Activated T-helper 9 cell treated with anti-CD3 and anti-CD28 coated beads, Interleukin-2, amount 50 U/mL, for 16 hours (primary cell): ENCODE data around the gene DERL3.

Source experiments
- DNase-seq: peaks from one replicate; pipeline ENCODE4 v3.0.0-alpha.2; 2020; ENCODE audit warnings: low read depth

Gene DERL3

DNA sequence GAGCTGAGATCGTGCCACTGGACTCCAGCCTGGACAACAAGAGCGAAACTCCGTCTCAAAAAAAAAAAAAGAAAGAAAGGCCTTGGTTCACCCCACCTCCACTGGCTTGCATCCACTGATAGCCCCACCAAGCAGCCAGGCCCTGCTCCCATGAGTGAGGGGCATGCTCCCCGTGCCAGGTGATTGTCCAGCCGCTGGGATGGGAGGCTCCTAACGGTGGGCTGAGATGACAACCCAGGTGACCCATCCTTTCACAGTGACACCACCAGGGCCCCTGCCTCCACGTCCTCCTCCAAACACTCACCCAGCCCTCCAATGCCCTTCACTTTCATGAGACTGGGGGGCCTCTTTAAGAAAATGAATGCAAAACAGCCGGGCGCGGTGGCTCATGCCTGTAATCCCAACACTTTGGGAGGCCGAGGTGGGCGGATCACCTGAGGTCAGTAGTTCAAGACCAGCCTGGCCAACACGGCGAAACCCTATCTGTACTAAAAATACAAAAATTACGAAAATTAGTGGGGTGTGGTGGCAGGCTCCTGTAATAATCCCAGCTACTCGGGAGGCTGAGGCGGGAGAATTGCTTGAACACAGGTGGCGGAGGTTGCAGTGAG, 8.6 kb upstream of the DERL3 start:
- no peak for DNase-seq

DNA sequence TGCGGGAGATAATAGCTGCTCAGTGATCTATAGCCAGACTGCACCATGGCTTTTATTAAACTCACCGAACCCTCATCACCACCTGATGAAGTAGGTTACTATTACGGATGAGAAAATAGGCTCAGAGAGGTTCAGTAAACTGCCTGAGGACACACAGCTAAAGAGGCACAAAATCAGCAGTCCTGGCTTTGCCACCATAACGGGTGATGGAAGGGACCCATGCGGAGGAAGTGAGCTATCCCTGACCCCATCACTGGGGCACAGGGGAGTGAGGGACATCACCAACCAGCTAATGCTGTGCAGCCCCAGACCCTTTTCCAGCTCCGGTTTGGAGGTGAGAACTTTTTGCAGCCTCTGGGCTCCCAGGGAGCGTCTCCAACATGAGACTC, 7.3 kb upstream of the DERL3 start:
- DNase-seq = no peak

DNA sequence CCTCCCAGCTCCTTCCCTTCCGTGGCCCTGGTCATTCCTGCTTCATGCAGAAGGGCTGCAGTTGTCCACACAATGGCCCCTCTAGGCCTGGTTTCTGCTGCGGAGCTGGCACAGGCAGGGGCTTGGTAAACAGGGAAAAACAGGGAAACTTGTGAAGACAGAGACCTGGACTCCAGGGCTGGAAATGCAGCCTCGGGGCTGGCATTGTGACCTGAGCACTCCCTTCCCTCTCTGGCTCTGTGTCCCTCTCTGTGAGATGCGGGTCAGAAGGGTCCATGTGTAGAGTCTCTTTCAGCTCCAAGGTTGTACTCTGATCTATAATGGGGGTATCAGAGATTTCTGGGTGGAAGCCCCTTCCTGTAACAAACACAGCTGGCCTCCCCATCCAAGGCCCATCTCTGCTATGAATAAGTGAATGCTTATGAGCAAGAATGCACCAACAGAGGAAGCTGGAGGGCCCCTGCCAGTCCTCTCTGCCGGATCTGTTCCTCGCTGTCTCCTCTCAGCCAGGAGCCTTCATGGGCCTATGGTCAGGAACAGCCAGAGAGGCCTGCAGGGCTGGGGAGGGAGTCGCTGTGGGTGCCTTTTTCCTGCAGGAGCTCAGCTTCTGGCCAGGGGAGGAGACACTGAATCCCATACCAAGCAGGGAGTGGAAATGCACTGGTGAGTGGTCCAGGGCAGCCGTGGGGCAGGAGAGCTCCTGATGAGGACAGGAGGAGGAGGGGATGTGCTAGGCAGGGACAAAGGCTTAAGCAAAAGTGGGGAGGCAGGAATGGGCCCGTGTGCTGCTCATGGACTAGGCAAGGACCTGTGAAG, 6.7 kb upstream of the DERL3 start:
- DNase-seq = no peak

DNA sequence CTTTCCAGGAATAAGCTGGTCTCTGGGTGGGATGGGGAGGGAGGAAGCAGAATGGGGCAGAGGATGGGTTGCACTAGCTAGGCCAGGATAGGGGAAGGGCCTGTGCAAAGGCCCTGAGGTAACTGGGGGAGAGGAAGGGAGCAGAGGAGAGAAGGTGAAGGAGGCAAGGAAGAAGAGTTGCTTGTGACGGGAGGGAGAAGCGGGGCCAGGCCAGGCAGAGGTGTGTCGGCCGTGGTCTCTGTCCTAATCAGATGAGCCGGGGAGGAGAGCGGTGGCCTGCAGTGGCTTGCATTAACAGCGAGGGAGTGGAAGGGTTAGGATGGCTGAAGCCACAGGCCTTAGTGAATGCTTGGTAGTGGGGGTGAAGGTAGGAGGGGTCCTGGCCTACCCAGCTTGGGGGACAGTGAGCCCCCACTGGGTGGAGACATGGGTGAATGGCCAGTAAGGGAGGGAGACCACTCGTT, 6.0 kb upstream of the DERL3 start:
- no peak for DNase-seq

DNA sequence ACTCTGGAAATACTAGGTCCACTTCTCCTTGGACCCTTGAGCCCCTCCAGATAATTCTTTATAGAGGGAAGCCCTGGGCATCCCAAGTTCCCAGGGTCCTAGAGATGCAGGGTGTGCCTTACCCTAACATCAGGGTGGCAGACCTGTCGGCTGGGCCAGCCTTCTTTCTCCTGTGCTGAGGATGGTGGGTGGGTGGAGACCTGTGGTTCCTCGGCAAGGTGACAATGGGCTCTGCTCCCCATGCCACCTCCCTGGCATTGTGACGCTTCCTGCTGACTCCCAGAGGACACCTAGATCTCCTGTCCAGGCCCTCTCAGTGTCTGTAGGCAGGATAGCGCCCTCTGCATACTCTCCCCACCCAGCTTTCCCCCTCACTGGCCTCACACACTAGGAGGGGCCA, 3.8 kb upstream of the DERL3 start:
- DNase-seq = no peak

DNA sequence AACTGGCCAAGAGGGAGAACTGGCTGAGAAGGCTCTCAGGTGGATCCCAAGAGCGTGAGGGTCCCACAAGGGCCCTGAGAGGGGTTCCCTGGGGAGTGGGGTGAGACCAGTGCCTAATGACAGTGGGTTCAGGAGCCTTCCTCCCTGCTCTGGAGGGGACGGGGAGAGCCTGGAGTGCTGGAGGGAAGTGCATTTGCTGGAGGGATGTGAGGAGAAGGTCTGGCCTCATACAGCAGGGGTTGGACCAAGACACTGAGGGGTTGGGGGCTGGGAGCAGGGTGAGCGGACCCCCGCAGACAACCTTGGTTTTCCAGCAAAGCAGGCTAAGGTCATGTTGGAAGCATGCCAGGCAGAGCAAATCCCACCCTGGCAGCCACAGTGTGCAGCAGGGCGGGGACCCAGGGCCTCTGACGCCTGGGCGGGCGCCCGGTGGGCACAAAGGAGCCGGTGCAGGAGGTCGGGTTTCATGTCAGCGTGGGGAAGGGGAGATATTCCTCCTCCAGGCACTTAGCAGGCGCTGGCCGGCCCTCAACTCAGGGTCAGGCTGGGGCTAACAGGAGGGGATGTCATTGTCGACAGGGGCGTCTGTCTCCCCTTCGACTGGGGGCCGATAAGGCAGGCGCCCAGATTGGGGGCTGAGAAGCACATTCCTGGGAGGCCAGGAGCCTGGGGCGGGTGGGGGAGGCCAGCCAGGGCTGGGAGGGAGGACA, 3.1 kb upstream of the DERL3 start:
- DNase-seq = no peak

DNA sequence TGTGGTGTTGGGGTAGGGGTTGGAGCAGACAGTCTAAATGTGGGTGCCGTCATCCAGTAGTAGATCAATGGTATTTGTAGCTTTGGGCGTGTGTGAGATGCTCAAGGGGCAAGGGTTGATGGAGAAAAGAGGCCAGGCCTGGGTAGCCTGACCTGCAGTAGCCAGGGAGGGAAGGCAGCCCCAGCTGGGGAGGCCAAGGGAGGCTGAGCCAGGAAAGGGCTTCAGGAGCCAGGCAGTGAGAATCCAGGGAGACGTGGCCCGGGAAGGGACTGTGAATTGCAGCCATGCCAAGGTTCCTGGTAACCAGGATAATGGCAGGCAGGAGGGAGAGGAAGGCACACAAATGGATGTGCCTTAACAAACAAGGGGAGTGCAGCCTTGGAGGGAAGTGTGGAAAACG, 2.5 kb upstream of the DERL3 start:
- DNase-seq = no peak

DNA sequence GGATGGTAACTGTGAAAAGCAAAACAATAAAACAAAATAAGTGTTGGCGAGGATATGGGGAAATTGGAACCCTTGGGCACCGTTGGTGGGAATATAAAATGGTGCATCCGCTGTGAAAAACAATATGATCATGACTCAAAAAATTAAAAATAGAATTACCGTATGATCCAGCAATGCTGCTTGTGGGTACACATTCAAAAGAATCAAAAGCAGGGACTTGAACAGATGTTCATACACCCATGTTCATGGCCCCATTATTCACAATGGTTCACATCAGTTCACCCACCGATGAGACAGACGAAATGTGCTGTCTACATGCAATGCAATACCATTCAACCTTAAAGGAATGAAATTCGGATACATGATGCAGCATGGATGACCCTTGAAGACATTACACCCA, 1.2 kb upstream of the DERL3 start:
- DNase-seq = no peak

DNA sequence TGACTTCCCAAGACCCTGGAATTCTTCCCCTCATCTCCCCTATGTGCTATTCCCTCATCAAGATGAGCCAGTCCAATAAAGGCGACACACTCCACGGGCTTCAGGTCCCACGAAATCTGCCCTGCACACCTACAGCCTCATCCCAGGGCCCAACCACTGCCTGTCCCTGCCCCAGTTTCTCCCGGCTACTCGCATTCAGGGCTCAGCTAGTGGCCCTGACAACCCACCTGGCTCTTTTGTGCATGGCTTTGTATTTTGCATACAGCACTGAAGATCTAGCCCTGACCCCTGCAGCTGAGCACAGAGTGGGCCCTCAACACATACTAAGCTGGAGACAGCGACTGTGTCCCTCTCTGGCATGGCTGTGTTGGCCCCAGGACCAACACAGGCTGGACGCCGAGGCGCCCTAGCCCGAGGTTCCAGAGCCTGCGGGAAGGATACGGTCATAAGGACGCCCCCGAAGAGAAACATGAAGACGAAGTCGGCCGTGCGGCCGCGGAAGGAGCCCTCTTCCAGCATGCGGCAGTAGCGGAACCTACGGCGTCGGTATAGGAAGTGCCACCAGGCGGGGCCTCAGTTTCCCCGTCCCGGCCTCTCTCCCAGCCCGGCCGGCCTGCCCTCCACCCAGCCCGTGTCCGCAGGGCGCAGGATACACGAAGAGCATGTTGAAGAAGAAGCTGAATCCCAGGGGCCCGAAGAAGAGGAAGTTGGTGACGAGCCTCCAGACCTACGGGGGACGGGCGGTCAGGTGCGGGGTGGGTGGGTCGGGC, 710 bp downstream of the DERL3 start:
- no peak for DNase-seq

DNA sequence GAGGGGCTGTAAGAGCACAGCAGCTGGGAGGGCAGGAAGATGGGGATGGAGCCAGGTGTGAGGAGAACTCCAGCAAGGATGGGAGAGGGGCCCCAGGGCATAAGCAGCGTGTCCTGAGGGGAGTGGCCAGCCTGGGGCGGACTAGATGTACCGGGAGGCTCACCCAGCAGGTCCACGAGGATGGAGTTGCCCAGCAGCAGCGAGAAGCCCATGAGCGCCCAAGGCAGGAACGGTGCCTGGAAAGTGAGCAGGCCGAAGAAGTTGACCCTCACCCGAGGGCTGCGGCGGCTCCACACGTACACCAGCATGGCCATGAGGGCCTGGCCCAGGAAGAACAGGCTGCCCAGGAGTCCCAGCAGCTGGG, 1.3 kb downstream of the DERL3 start:
- no peak for DNase-seq

DNA sequence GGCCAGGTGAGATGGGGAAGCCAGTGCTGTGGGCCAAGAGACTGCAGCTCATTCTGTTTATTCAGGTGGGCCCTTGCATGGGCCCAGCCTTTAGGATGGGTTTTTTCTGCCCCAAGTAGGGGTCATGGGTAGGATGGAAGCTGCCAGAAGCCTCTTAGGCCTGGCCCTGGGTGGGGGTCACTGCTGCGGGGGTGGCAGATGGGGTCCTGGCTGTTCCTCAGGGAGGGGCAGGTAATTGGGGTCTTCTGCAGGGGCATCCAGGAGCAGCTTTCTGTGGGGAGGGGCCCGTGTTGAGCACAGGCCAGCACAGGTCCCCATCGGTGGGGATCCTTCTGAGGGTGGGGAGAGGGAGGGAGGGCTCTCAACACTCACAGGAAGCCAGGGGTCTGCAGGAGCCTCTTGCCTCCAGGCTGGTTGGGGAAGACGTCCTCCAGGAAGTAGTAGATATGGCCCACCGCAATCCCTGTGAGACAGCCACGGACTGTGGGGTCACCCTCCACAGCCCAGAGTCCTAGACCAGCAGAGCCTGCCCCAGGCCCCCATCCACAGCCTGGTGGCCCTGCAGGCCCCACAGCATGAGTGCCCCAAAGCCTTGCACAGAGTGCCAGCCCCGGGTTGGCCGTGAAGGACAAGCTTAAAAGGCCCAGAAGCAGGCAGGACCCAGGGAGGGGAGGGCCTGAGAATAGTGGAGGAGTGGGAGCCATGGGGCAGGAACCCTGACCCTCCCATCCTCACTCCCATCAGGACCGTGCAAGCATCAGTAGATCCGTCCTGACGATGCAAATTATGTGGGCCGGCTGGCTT, 1.9 kb downstream of the DERL3 start:
- DNase-seq = no peak

DNA sequence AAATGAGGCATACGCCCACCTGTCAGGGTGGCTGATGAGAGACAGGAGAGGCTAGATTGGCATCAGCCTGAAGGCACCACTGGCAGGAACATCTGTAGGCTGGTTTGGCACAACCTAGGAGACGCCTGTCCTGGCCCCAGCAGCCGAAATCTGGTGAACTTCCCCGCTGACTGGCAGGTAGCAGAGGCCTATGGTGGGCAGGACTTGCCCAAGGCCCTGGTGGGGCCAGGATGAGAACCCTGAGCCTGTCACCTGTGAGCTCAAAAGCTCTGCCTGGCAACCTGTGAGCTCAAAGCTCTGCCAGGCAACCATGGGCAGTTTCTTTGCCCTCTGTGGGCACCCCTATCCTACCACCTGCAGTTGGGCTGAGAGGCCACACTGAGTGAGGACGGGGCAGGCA, 2.5 kb downstream of the DERL3 start:
- DNase-seq = no peak

DNA sequence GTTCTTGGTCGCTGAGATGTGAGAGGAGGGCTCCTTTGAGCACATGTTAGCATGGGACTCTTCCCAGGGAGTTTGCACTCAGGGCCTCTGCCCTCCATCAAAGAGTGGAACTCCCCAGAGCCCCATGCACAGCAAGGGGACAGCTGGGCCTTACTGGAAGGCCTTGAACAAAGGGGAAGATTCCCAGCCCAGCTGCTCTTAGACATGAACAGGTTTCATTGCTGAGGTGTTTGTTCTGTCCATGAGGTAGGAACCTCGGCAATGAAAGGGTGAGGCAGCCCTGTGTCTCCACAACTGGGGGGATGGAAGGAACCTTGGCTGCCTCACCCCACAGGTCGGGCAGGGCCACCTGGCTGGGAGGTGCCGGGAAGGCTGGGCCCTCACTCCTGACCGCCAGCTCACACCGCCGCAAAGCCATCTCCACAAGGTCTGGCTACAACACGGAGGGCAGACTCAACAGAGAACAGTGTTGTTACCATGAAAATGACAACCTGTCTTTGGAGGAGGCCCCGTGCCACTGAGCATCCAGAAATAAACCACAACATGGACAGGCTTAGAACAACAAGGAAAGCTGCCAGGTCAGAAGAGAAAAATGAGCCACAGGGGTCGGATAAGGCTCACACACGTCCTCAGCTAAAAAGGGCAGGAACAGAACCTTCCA, 3.2 kb downstream of the DERL3 start:
- no peak for DNase-seq

DNA sequence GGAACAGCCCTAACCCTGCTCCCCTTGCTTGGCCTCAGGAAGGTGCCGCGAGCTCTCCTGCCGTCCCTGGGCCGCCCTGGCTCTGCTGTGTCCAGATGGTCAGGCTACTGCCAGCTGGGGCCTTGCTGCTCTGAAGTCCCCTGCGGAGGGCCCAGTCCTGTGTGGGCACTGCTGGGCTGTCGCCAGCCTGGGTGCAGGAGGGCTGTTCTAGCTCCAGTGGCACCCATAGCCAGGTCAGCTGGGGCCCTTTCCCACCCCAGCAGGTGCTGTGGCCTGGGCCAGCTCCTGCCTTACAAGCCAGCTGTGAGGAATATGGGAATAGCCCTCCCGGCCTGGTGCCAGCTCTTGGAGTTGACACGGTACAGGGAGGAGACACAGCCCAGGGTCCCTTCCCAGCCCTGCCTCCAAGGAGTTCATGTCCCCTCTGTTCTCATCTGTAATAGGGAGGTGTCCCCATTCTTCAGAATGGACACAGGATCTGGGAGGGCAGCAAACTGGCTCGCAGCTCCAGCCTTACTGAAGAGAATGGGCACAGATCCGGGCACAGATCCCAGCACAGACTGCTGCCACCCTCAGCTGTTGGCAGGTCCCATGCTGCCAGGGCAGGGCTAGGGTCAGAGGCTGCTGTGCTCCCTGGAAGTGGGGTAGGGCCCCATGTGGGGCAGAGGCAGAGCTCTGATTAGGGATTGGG, 3.9 kb downstream of the DERL3 start:
- DNase-seq = no peak

DNA sequence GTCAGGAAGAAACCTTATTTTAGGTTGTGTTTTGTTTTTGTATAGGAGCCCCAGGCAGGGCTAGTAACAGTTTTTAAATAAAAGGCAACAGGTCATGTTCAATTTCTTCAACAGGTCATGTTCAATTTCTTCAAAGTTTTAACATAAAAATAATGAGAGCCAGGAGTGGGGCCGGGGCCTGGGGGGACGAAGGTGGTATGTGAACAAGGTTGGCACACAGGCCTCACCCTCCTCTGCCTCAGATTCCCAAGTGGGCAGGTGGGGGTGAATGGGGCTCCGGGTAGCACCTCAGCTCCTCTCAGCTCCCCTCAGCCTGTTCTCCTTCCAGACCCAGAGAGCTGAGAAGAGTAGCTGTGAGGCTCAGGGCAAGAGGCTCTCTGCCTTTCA, 4.4 kb downstream of the DERL3 start:
- no peak for DNase-seq

DNA sequence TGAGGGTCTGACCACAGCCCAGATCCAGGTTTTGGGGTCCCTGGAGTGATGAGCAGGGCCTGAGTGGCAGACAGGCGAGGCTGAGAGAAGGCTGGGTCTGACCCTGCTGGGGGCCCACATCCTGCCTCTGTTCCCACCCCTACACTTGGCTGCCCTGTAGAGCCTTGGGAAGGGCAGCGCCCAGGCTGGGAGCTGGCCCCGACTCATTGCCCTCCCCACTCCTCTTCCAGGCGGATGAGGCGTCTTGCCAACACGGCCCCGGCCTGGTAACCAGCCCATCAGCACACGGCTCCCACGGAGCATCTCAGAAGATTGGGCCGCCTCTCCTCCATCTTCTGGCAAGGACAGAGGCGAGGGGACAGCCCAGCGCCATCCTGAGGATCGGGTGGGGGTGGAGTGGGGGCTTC, 4.9 kb downstream of the DERL3 start:
- no peak for DNase-seq

DNA sequence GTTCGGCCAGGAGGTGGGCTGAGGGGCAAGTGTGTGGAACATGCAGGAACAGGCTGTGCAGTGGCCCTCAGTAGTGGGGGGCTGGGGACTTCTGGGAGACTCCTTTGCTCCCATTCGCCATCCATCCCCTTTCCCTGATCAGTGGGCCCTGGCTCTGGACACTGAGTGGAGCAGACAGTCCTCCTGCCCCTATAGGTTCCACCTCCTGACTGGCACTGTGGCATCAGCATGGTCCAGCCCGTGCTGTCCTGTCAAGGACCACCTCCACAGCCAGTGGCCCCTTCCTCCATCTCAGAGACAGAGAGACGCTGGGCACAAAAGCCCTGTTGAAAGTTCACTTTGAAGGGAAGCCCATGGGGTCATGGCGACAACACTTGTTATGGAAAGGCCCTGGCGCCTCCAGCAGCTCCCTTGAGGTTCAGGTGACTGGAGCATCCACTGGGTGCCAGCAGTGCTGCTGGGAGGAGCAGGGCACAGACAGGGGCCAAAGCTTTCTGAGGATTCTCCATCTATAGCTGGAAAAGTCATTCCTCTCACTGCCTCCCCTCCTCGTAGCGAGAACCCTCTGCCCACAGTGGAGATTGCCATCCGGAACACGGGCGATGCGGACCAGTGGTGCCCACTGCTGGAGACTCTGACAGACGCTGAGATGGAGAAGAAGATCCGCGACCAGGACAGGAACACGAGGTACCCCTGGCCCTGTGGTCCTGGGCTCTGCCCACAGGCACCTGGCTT, 5.6 kb downstream of the DERL3 start:
- DNase-seq = no peak

DNA sequence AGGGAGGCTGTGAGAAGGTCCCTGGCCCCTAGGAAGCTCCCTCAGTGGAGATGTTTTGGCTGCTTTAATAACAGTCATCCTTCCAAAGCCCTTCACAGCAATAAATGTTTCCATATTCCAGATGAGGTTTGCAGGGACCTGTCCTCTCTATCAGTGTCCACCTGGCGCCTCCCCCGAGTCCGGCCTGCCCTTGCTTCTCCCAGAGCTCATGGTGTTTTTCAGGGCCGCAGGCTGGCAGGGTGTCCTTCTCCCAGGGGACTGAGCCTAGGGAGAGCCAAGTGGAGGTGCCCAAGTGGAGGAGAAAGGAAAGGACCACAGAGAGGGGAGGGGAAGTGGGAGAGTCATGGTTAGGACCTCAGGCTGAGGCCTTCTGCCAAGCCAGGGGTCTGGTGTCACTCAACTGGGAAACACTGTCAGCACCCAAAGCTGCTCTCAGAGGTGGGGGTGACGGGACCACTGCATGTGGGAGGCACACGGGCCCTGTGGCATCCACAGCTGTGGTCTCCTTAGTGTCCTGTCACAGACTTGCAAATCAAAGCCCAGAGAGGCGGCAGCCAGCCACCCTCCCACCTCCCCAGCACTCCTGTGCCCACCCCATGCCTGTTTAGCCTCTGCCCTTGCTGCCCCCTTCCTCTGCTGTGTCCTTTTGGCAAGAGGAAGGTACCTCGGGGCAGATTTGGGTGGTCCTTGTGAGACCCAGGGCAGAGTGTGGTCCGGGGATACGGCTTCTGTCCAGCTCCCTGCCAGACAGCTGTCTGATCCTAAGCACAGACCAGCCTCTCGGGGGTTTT, 6.4 kb downstream of the DERL3 start:
- DNase-seq = no peak

DNA sequence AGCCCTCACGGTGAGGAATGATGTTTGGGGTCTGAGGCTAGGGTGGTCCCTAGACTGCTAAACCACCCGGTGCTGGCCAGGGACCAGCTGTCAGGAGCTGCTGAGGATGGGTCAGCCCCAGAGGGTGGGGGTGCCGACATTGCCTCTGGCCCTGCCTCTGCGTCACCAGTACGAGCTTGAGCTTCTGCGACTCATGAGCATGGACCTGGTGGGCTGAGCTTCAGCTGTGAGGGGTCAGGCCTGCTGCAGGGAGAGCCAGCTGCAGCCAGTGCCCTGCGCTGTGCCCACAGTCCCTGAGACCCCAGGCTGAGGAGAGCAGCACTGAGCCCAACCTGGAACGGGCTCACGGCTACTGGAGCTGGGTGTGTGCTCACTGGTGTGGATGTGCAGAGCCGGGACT, 7.0 kb downstream of the DERL3 start:
- no peak for DNase-seq
